GM18867 (cell line): ENCODE results near the gene TMEM8B.
"Not testable (repeated sequence)": the region's sequence is repeated elsewhere in the genome, so short reads cannot be mapped to it uniquely, and the experiment has no call there.

ENCODE experiments used
- ATAC-seq: cut with Tn5 transposase; IDR thresholded peaks from one replicate; pipeline ENCODE4 v1.9.1; 2021; ENCODE audit warnings: mild to moderate bottlenecking, moderate library complexity; ENCODE audit not compliant: unreplicated experiment

TMEM8B gene

DNA sequence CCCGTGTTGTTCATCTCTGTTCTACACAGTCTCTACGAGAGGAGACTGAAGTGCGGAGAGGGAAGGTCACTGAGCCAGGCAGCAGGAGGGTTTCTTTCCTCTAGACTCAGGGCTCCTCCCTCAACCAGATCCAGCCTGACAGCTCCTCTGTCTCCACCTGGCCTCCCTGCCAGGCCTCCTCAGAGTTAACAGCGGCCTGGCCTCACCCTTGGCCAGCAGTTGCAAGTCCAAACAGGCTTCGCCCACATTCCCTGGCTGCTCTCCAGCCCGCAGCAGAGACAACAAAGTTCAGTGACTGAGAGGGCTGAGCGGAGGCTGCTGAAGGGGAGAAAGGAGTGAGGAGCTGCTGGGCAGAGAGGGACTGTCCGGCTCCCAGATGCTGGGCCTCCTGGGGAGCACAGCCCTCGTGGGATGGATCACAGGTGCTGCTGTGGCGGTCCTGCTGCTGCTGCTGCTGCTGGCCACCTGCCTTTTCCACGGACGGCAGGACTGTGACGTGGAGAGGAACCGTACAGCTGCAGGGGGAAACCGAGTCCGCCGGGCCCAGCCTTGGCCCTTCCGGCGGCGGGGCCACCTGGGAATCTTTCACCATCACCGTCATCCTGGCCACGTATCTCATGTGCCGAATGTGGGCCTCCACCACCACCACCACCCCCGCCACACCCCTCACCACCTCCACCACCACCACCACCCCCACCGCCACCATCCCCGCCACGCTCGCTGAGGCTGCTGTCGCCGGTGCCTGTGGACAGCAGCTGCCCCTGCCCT, 77.1 kb downstream of the TMEM8B start, which contains the start of gene HRCT1:
Gene HRCT1, plus strand, starts transcription at position 291 of the 768 bp plus-strand sequence. Its CDS starts 86 bp downstream, at position 377.
- no peak for ATAC-seq

DNA sequence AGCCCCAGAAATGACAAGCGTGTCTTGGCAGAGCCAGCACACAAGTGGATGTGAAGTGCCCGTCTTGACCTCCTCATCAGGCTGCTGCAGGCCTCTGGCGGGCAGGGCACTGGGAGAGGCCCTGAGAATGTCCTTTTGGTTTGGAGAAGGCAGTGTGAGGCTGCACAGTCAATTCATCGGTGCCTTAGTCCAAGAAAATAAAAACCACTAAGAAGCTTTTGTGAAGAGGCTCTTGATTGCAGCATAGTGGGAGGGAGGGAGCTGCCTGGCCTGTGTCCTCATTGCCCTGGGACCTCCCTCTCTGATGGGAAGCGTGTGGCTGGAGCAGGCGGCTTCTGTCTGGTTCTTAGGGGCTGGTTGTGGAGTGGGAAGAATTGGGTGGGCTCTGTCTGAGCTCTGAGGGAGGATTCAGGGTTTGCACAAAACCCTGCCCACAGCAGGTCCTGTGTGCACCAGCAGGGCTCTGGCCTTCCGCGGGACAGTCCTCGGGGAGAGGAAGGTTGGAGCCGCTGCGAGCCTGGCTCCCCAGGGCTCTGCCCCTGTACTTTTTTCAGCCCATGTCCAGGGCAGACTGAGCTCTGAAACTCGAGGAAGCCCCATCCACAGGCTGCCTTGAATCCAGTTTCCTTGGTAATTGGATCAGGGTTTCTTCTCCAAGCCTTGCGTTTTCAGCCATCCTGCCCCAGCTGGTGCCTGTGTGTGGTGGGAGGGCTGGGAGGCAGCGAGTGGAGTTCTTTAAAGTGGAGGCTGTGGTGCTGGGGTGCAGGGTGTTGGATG, 78.1 kb downstream of the TMEM8B start:
- no peak for ATAC-seq

DNA sequence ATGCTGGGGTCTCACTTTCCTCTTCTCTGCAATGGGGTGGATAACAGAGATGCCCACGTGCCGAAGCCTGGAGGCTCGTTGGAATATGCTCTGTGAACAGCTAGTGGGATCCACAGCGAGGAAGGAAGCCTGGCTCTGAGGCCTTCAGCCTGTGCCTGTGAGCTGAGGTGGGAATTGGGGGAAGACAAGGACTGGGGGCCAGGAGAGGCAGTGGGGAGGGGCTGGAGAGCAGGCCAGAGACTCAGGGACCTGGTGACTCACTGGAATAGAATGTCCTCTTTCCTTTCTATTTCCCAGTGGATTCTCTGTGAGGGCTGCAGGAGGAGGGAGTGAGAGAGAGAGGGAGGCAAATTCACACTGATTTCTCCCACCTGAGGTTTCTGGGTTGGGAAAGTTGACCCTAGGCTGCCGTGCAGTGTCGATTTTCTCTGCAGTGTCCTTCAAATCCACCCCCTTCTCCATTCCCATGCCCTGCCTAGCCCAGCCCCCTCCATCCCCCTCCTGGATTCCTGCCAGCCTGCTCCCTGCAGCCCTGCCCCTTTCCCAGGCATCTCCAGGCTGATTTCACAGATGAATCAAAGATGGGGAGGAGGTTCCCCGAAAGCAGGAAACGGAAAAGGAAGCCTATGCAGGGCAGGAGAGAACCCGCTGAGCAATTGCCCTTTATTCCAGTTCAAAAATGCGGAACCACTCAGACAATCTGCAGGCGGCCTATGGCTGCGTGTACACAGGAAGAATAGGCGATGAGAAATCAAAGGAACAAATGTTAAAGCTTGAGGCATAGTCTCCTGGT, 78.9 kb downstream of the TMEM8B start:
- ATAC-seq, result no peak

DNA sequence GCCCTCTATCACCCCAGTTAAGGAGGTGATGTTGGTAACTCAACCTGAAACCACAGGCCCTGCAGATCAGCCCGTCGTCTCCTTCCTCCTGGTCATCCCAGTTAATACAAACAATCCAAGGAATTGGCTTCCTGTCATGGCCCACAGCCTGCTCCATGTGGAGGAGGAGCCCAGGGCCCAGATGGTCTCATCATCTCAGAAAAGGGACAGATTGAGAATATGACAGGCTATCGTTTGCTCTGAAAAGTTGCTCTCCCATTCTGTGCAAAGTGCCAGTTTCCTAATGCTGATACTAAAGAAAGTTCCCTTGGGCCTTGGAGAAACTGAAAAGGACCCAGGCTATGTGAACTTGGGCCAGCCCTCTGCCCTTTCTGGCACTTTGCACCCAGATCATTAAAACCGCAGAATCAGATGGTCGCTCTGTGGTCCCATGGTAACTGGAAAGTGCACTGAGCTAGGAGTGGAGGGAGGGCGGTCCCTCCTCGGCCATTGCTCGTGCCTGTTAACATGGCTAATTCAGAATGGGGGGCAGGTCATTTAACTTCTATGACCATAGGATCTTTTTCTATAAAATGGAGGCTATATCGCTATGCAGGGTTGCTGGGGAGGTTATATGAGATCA, 79.6 kb downstream of the TMEM8B start:
- ATAC-seq, result no peak

DNA sequence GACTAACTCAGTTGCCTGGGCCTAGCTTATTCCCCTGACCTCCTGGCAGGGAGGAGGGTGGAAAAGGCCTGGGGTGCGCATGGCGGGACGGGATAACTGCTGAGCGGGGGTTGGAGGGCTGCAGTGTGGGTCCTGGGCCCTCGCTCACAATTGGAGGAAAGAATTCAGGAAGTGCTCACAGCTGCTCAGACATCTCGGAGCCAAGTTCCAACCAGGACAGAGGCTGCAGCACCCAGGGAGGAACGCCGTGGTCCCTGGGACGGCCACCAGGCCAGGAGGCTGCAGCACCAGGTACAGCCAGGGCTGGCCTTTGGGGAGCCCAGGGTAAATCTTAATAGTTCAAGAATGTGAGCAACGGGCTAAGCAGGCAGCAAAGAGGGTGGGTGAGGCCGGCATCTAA, 80.2 kb downstream of the TMEM8B start, which contains the start of gene SPAAR:
Gene SPAAR, plus strand, starts transcription at position 217 of the 400 bp plus-strand sequence. CDS start 974 bp downstream, outside the sequence.
- no peak for ATAC-seq

DNA sequence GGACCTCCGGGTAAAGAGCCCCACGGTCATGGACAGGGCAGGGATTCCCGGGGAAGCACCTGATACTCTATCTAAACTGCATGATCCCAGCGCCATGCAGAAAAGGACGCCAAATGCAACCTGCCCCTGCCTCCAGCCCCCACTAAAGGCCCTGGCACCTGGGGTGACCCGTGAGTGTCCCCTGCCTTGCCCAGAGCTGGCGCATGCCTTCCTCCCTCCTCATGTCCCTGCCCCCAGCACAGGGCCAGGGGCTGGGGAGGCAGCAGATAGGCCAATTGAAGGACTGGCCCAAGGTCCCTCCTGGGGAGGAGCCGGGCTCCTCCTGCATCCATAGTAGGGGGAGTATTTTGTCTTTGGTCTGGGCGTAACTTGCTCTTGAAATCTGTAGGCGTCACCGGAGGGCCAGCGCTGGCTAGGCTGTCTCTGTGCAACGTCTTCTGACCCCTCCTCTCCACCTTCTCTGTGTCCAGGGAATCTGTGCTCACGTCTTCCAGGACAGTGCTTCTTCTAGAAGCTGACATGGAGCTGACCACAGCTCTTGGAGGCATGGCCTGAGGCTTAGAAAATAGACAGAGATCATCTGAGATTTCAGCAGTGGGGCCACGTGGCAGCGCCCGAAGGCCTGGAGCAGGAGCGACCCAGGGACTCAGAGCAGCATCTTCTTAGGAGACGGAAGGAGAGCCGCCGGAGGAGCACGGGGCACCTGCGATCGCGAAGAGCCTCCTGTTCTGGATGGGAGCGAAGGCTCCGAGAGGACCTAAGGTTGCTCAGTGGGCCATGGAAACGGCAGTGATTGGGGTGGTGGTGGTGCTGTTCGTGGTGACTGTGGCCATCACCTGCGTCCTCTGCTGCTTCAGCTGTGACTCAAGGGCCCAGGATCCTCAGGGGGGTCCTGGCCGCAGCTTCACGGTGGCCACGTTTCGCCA, 80.9 kb downstream of the TMEM8B start:
- ATAC-seq, result no peak

DNA sequence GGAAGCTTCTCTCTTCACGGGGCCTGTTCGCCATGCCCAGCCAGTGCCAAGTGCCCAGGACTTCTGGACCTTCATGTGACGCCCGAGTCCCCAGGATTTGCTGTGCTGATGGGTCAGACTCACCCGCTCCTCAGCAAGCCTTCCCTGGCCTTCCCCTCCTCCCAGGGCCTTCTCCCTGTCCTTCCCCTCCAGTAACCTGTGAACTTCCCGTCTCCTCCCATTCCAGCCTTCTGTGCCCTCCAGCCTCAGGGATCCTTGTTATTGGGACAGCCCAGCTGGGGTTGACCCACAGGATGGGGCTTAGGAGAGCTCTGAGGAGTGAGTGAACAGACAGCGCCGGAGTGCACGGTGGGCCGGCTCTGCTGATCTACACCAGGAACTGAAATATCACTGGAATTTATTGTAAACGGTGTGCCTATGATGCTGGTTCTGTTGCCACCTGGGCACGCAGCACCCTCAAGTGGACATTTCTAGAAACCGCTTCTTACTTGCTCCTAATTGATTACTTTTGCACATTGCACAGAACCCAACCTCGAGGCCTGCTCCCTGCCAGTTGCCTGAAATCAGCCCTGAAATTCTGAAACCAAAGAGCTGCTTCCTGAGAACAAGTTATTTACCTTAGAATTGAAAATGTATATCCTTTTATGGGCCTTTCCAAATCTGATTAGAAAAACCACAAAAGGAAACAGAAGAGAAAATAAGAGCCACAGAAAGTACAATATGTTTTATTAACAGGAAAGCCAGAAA, 81.8 kb downstream of the TMEM8B start:
- no peak for ATAC-seq

DNA sequence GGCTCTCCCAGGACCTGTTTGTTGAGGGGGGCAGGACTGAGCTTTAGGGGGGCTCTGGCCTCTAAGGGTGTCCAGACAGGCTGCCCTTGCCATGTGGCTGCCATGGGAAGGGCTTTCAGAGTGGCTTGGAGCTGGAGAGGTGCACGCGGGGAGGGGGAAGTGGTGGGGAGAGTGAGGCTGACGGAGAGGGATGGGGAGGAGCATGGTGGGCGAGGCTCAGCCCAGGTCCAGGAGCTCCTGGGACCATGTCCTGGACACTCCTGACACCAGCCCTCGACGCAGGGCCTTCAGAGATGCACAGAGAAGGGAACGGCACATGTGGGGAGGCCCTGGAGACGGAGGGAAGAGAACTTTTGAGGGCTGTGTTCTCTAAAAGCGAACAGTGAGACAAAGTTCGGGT, 82.7 kb downstream of the TMEM8B start:
- ATAC-seq, result no peak

DNA sequence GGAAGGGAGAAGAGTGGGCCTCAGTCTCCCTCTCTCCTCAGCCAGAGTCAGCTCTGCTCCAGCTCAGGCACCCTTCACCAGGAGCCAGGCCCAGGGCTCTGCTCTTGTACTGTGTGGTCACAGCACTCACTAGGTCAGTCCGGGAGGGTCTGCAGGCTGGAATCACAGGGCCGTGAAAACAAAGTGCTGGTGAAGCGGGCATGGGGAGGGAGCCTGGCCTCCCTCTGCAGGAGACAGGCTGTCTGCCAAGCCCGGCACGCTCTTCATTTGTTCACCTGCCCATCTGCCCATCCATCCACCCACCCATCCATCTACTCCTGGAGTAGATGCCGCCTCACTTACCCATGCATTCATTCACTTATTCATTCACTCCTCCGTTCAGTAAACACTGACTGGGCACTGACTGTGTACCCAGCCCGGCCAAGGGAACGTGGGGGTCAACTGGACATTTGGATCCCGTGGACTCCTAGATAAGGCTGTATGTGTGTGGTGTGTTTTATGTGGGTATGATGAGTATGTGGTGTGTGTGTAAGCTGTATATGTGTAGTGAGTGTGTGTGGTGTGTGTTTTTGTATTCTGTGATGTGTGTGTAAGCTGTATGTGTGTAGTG, 83.9 kb downstream of the TMEM8B start:
- ATAC-seq, result no peak

DNA sequence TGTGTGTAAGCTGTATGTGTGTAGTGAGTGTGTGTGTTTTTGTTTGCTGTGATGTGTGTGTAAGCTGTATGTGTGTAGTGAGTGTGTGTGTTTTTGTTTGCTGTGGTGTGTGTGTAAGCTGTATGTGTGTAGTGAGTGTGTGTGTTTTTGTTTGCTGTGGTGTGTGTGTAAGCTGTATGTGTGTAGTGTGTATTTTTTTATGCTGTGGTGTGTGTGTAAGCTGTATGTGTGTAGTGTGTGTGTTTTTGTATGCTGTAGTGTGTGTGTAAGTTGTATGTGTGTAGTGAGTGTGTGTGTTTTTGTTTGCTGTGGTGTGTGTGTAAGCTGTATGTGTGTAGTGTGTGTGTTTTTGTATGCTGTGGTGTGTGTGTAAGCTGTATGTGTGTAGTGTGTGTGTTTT, 84.4 kb downstream of the TMEM8B start:
- not testable (repeated sequence) for ATAC-seq

DNA sequence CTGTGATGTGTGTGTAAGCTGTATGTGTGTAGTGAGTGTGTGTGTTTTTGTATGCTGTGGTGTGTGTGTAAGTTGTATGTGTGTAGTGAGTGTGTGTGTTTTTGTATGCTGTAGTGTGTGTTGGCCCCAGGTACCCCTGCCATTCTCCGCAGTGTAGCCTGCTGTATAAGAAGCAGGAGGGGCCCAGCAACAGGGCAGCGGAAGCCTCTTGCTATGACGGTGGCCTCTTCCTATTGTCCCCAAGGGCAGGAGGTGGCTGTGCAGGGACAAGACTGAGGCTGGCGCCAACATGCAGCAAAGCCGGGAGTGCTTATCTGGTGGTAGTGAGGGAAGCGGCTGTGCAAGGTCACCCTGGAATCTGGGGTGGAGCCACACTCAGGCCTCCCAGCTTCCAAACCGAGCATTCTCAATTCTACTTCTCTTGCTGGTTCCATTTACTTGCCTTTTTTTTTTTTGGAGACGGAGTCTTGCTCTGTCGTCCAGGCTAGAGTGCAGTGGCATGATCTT, 85.3 kb downstream of the TMEM8B start:
- no peak for ATAC-seq
